Measurements from ENCODE around the gene STARD8. TPM values are rescaled to one million over a fixed set of nuclear protein-coding genes. Genes with fewer than 3 reads are reported as not detected.

The STARD8 gene
- total RNA-seq, 1 donor: 2.0 TPM

- Histone ChIP-seq H3K4me1 (ENCODE audit: insufficient read depth, low read length) (peaks cover 50% of the 10 kb centered on the region), H3K27me3 (ENCODE audit: insufficient read depth, low read length) (no peaks in the 10 kb centered on the region), H3K9me3 (ENCODE audit: low read depth, low read length) (no peaks in the 10 kb centered on the region), H3K4me3 (ENCODE audit: low read length) (peak overlapping the region; percentile 38)
Observed at GRCh38 chrX:68693481-68694434, 46.3 kb downstream of the STARD8 start.

GRCh38 chrX:68694435-68695205, 47.2 kb downstream of the STARD8 start:
- Histone ChIP-seq H3K9me3 (ENCODE audit: low read depth, low read length) (no peaks in the 10 kb centered on the region), H3K27me3 (ENCODE audit: insufficient read depth, low read length) (no peaks in the 10 kb centered on the region), H3K4me3 (ENCODE audit: low read length) (peak overlapping the region; percentile 38), H3K4me1 (ENCODE audit: insufficient read depth, low read length) (peaks cover 58% of the 10 kb centered on the region)

GRCh38 chrX:68695206-68695845, 47.9 kb downstream of the STARD8 start:
- H3K9me3 ChIP-seq (ENCODE audit: low read depth, low read length): no peaks in the 10 kb centered on the region
- peaks cover 64% of the 10 kb centered on the region for H3K4me1 ChIP-seq (ENCODE audit: insufficient read depth, low read length)
- no peak overlapping the region for H3K4me3 ChIP-seq (ENCODE audit: low read length)
- no peaks in the 10 kb centered on the region for H3K27me3 ChIP-seq (ENCODE audit: insufficient read depth, low read length)

- Histone ChIP-seq H3K9me3 (ENCODE audit: low read depth, low read length) (no peaks in the 10 kb centered on the region), H3K4me1 (ENCODE audit: insufficient read depth, low read length) (peaks cover 74% of the 10 kb centered on the region), H3K27me3 (ENCODE audit: insufficient read depth, low read length) (no peaks in the 10 kb centered on the region), H3K4me3 (ENCODE audit: low read length) (no peak overlapping the region)
Observed at GRCh38 chrX:68696267-68696990, 49.0 kb downstream of the STARD8 start.

GRCh38 chrX:68697036-68697435, 49.6 kb downstream of the STARD8 start:
- H3K4me3 ChIP-seq (ENCODE audit: low read length): no peak overlapping the region
- no peaks in the 10 kb centered on the region for H3K27me3 ChIP-seq (ENCODE audit: insufficient read depth, low read length)
- no peaks in the 10 kb centered on the region for H3K9me3 ChIP-seq (ENCODE audit: low read depth, low read length)
- H3K4me1 ChIP-seq (ENCODE audit: insufficient read depth, low read length): peaks cover 78% of the 10 kb centered on the region

GRCh38 chrX:68697465-68698125, 50.1 kb downstream of the STARD8 start:
- Histone ChIP-seq H3K9me3 (ENCODE audit: low read depth, low read length) (no peaks in the 10 kb centered on the region), H3K4me1 (ENCODE audit: insufficient read depth, low read length) (peaks cover 84% of the 10 kb centered on the region), H3K4me3 (ENCODE audit: low read length) (no peak overlapping the region), H3K27me3 (ENCODE audit: insufficient read depth, low read length) (no peaks in the 10 kb centered on the region)

GRCh38 chrX:68698942-68699341, 51.5 kb downstream of the STARD8 start:
- Histone ChIP-seq H3K4me1 (ENCODE audit: insufficient read depth, low read length) (peaks cover 91% of the 10 kb centered on the region), H3K4me3 (ENCODE audit: low read length) (no peak overlapping the region), H3K9me3 (ENCODE audit: low read depth, low read length) (no peaks in the 10 kb centered on the region), H3K27me3 (ENCODE audit: insufficient read depth, low read length) (no peaks in the 10 kb centered on the region)

- Histone ChIP-seq H3K4me3 (ENCODE audit: low read length) (no peak overlapping the region), H3K4me1 (ENCODE audit: insufficient read depth, low read length) (peaks cover 92% of the 10 kb centered on the region)
Observed at GRCh38 chrX:68699960-68700746, 52.7 kb downstream of the STARD8 start.

GRCh38 chrX:68703369-68703768, 55.9 kb downstream of the STARD8 start:
- H3K4me1 ChIP-seq (ENCODE audit: insufficient read depth, low read length): peaks cover 63% of the 10 kb centered on the region
- H3K27me3 ChIP-seq (ENCODE audit: insufficient read depth, low read length): no peaks in the 10 kb centered on the region
- H3K4me3 ChIP-seq (ENCODE audit: low read length): no peak overlapping the region
- no peaks in the 10 kb centered on the region for H3K9me3 ChIP-seq (ENCODE audit: low read depth, low read length)

More at GRCh38 chrX:68699960-68700746, 52.7 kb downstream of the STARD8 start:
- Histone ChIP-seq H3K27me3 (ENCODE audit: insufficient read depth, low read length) (no peaks in the 10 kb centered on the region), H3K9me3 (ENCODE audit: low read depth, low read length) (no peaks in the 10 kb centered on the region)

GRCh38 chrX:68703846-68704245, 56.4 kb downstream of the STARD8 start:
- Histone ChIP-seq H3K9me3 (ENCODE audit: low read depth, low read length) (no peaks in the 10 kb centered on the region), H3K4me3 (ENCODE audit: low read length) (no peak overlapping the region), H3K27me3 (ENCODE audit: insufficient read depth, low read length) (no peaks in the 10 kb centered on the region), H3K4me1 (ENCODE audit: insufficient read depth, low read length) (peaks cover 59% of the 10 kb centered on the region)

GRCh38 chrX:68705986-68706385, 58.5 kb downstream of the STARD8 start:
- no peak overlapping the region for H3K4me3 ChIP-seq (ENCODE audit: low read length)
- no peaks in the 10 kb centered on the region for H3K9me3 ChIP-seq (ENCODE audit: low read depth, low read length)
- no peaks in the 10 kb centered on the region for H3K27me3 ChIP-seq (ENCODE audit: insufficient read depth, low read length)
- peaks cover 39% of the 10 kb centered on the region for H3K4me1 ChIP-seq (ENCODE audit: insufficient read depth, low read length)

- peaks cover 14% of the 10 kb centered on the region for H3K4me1 ChIP-seq (ENCODE audit: insufficient read depth, low read length)
- no peaks in the 10 kb centered on the region for H3K27me3 ChIP-seq (ENCODE audit: insufficient read depth, low read length)
- no peaks in the 10 kb centered on the region for H3K9me3 ChIP-seq (ENCODE audit: low read depth, low read length)
- H3K4me3 ChIP-seq (ENCODE audit: low read length): no peak overlapping the region
Observed at GRCh38 chrX:68708503-68709290, 61.2 kb downstream of the STARD8 start.
